Coronary artery (tissue), 2 donors: ENCODE measurements around the gene CEBPG.

Source experiments
- DNase-seq: peaks from one replicate; pipeline ENCODE4 v3.0.0-alpha.2; 2017; ENCODE audit warnings: low spot score
- H3K27ac ChIP-seq, 2 donors: fragments of 200-600 bp; sonication (generic); one replicate each; pipeline ENCODE4 v1.5.1; 2016 to 2019
- H3K4me3 ChIP-seq: fragments of 200-600 bp; sonication (generic); 2 replicates; pipeline ENCODE4 v1.5.1; 2016; ENCODE audit warnings: mild to moderate bottlenecking, moderate library complexity
- CTCF ChIP-seq: fragments of 200-600 bp; sonication (generic); IDR thresholded peaks from one replicate; pipeline ENCODE4 v1.5.1; 2019; ENCODE audit warnings: antibody characterized with exemption

Gene CEBPG

GRCh38 chr19:33362508-33363228, 10.8 kb upstream of the CEBPG start:
- no peak for DNase-seq
- Histone ChIP-seq H3K27ac (no peak overlapping the region), H3K4me3 (no peak overlapping the region)
- no peak for TF ChIP-seq CTCF

DNA sequence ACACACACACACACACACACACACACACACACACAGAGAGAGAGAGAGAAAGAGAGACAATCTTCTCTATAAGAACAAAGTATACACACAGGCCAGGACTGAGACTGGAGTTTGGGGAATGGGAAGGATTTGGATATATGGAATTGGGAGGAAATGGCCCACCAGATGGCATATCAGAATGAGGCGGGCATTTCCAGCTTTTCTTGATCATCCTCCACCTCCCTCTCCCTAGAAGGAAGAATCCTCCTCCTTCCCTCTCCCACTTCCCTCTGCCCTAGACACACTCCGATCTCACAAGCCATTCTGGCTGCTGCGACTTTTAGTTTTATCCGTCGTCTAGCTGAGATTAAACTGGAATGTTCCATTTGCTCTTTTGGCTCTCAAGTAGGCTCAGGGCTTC, 10.0 kb upstream of the CEBPG start:
- no peak for TF ChIP-seq CTCF
- no peak overlapping the region for H3K4me3 ChIP-seq
- no peak for DNase-seq
- H3K27ac ChIP-seq, result no peak overlapping the region

- no peak for TF ChIP-seq CTCF
- no peak for DNase-seq
- no peak overlapping the region for H3K4me3 ChIP-seq
- no peak overlapping the region for H3K27ac ChIP-seq
Observed at GRCh38 chr19:33365691-33366090, 7.8 kb upstream of the CEBPG start.

GRCh38 chr19:33366127-33366526, 7.4 kb upstream of the CEBPG start:
- Histone ChIP-seq H3K4me3 (no peak overlapping the region), H3K27ac (no peak overlapping the region)
- no peak for DNase-seq
- no peak for TF ChIP-seq CTCF

DNA sequence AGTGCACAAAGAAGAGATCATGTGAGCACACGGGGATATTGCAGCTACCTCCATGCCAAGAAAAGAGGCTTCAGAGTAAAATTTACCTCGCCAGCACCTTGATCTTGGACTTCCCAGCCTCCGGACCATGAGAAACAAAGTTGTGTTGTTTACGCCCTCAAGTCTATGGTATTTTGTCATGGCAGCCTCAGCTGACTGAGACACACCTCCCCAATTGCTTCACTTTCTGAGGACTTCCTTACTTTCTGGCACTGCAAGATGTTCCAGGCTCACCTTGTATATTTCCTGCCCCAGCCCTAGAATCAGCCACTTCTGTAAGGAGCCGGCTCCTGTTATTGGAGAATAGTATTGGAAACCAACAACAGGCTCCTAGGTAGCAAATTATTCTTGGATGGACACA, 6.6 kb upstream of the CEBPG start:
- no peak overlapping the region for H3K27ac ChIP-seq
- DNase-seq, result no peak
- no peak overlapping the region for H3K4me3 ChIP-seq
- TF ChIP-seq CTCF, result no peak

DNA sequence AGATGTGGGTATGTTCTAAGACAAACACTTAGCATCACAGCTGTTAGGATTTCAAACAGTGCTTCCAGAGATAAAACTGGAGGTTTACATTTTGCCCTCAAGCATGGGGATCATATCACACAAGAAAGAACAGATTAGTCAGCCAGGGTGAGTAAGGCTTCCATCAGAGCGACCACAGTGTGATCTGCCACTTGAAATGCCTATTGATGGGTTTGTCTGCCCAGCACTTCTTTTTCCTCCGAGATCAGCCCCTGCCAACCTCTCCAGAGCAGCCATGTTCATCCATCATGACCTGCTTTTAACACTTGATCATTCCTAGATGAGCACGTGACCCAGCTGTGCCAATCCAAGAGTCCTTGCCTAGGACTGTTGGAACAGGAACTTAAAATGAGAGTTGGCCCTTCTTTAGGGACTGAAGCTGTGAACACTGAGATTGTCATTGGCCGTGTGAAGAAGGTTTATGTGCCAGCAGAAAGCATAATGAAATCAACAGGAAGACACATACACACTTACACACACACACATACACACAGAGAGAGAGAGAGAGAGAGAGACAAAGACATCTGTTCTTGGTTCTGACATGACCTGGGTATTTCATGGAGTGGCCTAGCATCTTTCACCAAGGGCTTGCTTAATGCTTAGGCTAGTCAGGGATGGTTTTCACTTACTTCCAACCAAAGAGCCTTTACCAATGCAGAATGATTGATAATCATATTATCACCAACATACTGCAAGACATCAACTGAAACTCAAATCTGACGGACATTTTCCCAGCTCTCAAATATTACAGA, 5.2 kb upstream of the CEBPG start:
- no peak overlapping the region for H3K27ac ChIP-seq
- TF ChIP-seq CTCF, result no peak
- no peak overlapping the region for H3K4me3 ChIP-seq
- DNase-seq, result no peak

GRCh38 chr19:33370783-33371182, 2.7 kb upstream of the CEBPG start:
- DNase-seq, result no peak
- no peak overlapping the region for H3K27ac ChIP-seq
- no peak overlapping the region for H3K4me3 ChIP-seq
- no peak for TF ChIP-seq CTCF
